CD1c-positive myeloid dendritic cell (primary cell): ENCODE measurements around the gene COA3.

Experiments used
- DNase-seq: peaks from one replicate; pipeline ENCODE4 v3.0.0-alpha.2; 2016; ENCODE audit errors: extremely low spot score

The COA3 gene, protein sequence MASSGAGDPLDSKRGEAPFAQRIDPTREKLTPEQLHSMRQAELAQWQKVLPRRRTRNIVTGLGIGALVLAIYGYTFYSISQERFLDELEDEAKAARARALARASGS

GRCh38 chr17:42798383-42799380 is at the start of gene COA3, which contains the start of gene CNTD1:
Gene COA3, minus strand, starts transcription at chr17:42798704. Its CDS starts 23 bp downstream, at chr17:42798681.
Gene CNTD1, plus strand, starts transcription at chr17:42798861. Its CDS starts 207 bp downstream, at chr17:42799068.
- peak; percentile 79 for DNase-seq

DNA sequence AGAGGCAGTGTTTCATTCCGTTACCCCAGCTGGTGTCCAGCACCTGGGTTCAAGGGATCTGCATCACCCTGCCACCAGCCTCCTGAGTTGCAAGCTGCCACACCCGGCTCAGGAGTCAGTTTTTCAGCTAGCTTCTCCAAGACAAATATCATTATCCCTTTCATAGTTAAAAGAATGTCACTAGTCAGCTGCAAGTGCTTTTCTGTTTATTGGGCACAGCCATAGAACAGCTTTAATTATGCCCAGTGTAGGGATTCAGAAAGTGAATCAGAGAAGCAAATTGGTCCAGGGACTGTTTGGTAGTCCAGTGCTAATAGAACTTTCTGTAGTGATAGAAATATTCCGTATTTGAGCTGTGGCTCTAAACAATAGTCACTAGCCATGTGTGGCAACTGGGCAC is 49.6 kb upstream of the COA3 start:
- DNase-seq = no peak

- DNase-seq = no peak
Observed at GRCh38 chr17:42846594-42847280, 48.2 kb upstream of the COA3 start.

- DNase-seq = no peak
Observed at GRCh38 chr17:42845918-42846593, 47.6 kb upstream of the COA3 start.

GRCh38 chr17:42845556-42845917 is 47.0 kb upstream of the COA3 start:
- no peak for DNase-seq

DNA sequence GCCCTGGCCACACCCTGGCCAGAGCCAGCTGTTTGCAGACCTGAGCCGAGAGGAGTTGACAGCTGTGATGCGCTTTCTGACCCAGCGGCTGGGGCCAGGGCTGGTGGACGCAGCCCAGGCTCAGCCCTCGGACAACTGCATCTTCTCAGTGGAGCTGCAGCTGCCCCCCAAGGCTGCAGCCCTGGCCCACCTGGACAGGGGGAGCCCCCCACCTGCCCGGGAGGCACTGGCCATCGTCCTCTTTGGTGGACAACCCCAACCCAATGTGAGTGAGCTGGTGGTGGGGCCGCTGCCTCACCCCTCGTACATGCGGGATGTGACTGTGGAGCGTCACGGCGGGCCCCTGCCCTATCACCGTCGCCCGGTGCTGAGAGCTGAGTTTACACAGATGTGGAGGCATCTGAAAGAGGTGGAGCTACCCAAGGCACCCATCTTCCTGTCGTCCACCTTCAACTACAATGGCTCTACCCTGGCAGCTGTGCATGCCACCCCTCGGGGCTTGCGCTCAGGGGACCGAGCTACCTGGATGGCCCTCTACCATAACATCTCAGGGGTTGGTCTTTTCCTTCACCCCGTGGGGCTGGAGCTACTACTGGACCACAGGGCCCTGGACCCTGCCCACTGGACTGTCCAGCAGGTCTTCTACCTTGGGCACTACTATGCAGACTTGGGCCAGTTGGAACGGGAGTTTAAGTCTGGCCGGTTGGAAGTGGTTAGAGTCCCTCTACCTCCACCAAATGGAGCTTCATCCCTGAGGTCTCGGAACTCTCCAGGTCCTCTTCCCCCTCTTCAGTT is 46.5 kb upstream of the COA3 start:
- no peak for DNase-seq

DNA sequence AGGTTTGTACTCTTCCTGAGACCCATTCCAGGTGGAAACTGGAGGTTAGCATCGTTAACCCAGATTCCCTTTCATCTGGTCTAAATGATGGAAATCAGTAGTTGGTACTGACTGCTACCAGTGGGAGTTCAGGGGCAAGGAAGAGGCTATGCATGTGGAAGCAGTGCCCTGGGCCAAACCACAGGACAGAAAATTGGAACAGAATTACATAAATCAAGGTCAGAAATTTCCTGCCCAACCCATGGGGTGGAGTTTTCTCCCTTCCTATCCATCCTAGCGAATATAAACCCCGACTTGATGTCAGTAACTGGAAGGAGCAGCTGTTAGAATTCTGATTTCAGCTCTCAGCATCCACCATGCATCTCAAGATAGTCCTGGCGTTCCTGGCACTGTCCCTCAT is 45.8 kb upstream of the COA3 start, which contains the start of gene AOC2:
Gene AOC2, plus strand, starts transcription at position 310 of the 400 bp plus-strand sequence. Its CDS starts 47 bp downstream, at position 357.
- no peak for DNase-seq

DNA sequence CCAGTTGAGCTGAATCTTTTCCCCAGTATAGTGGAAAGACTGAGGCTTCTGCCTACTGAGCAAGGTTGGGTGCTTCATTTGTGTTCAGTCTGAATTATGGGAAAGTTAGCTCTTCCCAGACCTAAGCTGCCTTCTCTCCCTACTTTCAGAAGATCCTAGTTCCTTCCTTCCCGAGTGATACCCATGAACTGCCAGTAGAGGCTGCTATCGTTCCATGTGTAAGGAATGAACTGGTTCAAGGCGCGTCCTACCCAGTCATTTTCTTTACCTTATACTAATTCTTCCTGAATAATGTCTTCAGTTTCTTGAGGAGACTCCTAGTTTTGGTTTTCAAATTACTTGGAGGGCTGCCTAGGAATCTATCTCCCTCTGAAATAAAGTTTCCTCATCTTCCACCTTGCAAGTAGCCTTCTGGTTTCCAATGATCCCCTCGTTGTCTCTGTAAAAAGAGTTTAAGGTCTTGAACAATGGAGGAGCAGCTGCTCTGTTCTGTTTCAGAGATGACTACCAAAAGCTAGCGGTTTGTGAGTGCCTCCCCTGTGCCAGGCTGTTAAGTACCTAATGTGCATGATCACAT is 44.9 kb upstream of the COA3 start:
- peak; percentile 67 for DNase-seq

GRCh38 chr17:42841975-42842685 is 43.6 kb upstream of the COA3 start:
- no peak for DNase-seq

DNA sequence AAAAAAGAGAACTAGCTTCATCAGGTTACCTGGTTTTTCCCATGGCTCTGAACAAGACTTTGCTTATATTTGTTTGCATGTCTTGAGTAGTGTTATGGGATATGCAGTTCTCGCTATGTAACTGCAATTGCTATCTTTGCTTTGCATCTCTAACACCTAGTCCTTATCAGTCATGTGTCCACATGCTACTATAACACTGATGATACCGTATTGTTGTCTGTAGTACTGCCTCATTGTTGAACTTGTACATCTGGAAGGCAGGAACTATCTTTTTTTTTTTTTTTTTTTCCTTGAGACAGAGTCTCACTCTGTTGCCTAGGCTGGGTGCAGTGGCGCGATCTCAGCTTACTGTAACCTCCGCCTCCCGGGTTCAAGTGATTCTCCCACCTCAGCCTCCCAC is 37.2 kb upstream of the COA3 start:
- DNase-seq = no peak

- DNase-seq = no peak
Observed at GRCh38 chr17:42833767-42834422, 35.4 kb upstream of the COA3 start.

- DNase-seq = peak; percentile 95
Observed at GRCh38 chr17:42832934-42833766, 34.6 kb upstream of the COA3 start, which contains the start of gene PSME3. Gene PSME3, plus strand, starts transcription at chr17:42833397. Its CDS starts 235 bp downstream, at chr17:42833632.

- DNase-seq = no peak
Observed at GRCh38 chr17:42832213-42832933, 33.9 kb upstream of the COA3 start.

DNA sequence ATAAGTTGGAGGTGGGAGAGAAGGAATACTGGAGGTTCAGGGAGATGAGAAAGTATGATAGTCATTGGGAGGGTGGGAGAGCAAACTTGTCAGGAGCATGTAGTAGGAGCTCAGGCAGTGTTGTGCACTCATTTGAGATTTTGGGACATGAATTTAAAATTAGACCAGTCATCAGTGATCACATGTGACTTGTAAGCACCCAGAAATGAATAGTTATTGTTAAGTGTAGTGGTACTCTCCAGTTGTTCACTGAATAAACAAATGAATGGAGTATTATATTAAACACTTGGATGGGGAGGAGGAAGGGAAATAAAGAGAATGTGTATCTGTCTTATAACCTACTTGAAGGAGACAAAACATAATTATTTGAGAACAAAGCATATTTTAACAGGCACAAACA is 32.5 kb upstream of the COA3 start:
- no peak for DNase-seq

DNA sequence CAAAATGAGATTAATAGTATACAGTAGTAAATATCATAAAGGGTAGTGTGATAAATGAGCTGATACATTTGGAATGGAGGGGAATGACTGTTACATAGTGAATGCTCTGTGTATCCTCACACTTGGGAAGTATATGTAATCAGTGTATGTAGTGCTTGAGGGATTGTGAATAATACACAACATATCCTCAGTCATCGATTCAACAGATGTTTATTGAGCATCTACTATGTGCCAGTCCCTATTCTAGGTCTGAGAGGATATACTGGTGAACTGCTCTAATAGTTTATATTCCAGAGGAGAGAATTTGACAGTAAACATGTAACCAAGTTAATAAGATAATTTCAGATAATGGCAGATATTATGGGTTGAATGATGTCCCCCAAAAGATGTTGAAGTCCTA is 29.0 kb upstream of the COA3 start:
- no peak for DNase-seq

DNA sequence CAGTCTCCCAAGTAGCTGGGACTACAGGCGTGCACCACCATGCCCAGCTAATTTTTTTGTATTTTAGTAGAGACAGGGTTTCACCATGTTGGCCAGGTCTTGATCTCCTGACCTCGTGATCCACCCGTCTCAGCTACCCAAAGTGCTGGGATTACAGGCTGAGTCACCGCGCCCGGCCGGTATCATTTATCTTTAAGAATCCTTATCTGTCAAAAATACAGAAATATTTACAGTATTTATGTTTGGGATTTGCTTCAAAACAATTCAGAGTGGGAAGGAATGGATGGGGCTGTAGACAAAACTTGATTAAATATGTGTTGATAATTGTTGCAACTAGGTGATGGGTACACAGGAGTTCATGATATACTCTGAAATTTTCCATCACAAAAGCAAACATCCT is 22.7 kb upstream of the COA3 start:
- DNase-seq = no peak

- DNase-seq = peak; percentile 75
Observed at GRCh38 chr17:42819939-42820535, 21.5 kb upstream of the COA3 start.
